Esophagus (tissue), 2 donors: ENCODE results near the gene MRPL36. TPM values are rescaled to one million over a fixed set of nuclear protein-coding genes. Genes with fewer than 3 reads are reported as not detected.
"Not testable (repeated sequence)": the region's sequence is repeated elsewhere in the genome, so short reads cannot be mapped to it uniquely, and the experiment has no call there.

Experiments
- H3K27ac ChIP-seq, 2 donors: one replicate each; pipeline ENCODE4 v1.5.1; 2013; ENCODE audit warnings: low read depth in 2 of 2, mild to moderate bottlenecking in 2 of 2, inconsistent platforms in 1 of 2, low read length in 1 of 2, moderate library complexity in 1 of 2
- H3K27me3 ChIP-seq, 2 donors: one replicate each; pipeline ENCODE4 v1.6.1; 2013; ENCODE audit warnings: low read length in 2 of 2, control low read depth in 1 of 2, mild to moderate bottlenecking in 1 of 2; ENCODE audit not compliant: insufficient read depth in 2 of 2, control insufficient read depth in 1 of 2
- H3K36me3 ChIP-seq, 2 donors: one replicate each; pipeline ENCODE4 v1.6.1; 2013; ENCODE audit warnings: low read length in 1 of 2; ENCODE audit not compliant: control insufficient read depth in 2 of 2, insufficient read depth in 2 of 2
- H3K4me1 ChIP-seq, 2 donors: one replicate each; pipeline ENCODE4 v1.6.1; 2013; ENCODE audit warnings: low read length in 1 of 2; ENCODE audit not compliant: control insufficient read depth in 2 of 2, insufficient read depth in 2 of 2
- H3K4me3 ChIP-seq, 2 donors: one replicate each; pipeline ENCODE4 v1.5.1; 2013; ENCODE audit warnings: low read length in 2 of 2, mild to moderate bottlenecking in 2 of 2, low read depth in 1 of 2, moderate library complexity in 1 of 2
- H3K9me3 ChIP-seq, 2 donors: one replicate each; pipeline ENCODE4 v1.6.1; 2013; ENCODE audit warnings: mild to moderate bottlenecking in 2 of 2, low read depth in 1 of 2, low read length in 1 of 2, moderate library complexity in 1 of 2; ENCODE audit not compliant: control insufficient read depth in 2 of 2, insufficient read depth in 1 of 2
- WGBS, 2 donors: extraction: QIAGEN DNeasy Blood & Tissue Kit; methylation state at CpG; one replicate each; pipeline ENCODE4 v1.1.7; 2013; 5-methylcytosine and 5-hydroxymethylcytosine counted together
- polyA plus RNA-seq, 2 donors: library from polyadenylated mRNA; stranded (reverse); fragments of 200-250 nt; gene quantifications; one replicate each; pipeline ENCODE4 v1.2.3, GENCODE V29; 2013
- donor health status: healthy with polysubstance abuse.
- donor health status: Bipolar disorder and iron deficiency.

Gene MRPL36
- polyA plus RNA-seq, 2 donors: 32.6 to 78.2 TPM

DNA sequence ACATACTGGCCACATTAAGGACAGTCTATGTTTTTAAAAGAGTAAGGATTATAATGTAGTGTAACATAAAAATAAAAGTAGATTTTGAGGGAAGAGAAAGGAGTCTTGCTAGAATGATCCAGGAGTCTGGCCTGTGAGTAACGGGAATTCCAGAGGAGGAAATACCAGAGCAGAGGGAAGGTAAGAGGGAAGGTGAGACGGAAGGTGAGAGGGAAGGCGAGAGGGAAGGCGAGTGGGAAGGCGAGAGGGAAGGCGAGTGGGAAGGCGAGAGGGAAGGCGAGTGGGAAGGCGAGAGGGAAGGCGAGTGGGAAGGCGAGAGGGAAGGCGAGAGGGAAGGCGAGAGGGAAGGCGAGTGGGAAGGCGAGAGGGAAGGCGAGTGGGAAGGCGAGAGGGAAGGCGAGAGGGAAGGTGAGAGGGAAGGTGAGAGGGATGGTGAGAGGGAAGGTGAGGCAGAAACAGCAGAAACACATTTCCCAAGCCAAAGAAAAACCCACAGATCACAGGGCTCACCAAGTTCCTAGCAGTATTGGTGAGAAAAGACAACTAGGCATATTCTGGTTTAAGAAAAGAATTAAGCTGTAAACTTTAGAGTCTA lies 17.0 kb upstream of the MRPL36 start:
- H3K27me3 ChIP-seq, H3K27ac ChIP-seq, H3K4me3 ChIP-seq, H3K4me1 ChIP-seq, H3K9me3 ChIP-seq: not testable (repeated sequence)
- H3K36me3 ChIP-seq: peaks cover 22 to 52% of the 10 kb centered on the region in 2 donors
- 97% methylated on average over 18 of the region's 18 CpGs for WGBS, 2 donors

GRCh38 chr5:1815881-1816292 lies 16.2 kb upstream of the MRPL36 start:
- 90 to 94% methylated on average over 17 of the region's 17 CpGs for WGBS, 2 donors
- Histone ChIP-seq H3K27me3 (no peaks in the 10 kb centered on the region), H3K9me3 (no peaks in the 10 kb centered on the region), H3K4me3 (no peak overlapping the region), H3K4me1 (no peaks in the 10 kb centered on the region), H3K36me3 (peaks cover 22 to 47% of the 10 kb centered on the region in 2 donors), H3K27ac (no peak overlapping the region)

GRCh38 chr5:1815071-1815786 lies 15.6 kb upstream of the MRPL36 start:
- peaks cover 21 to 45% of the 10 kb centered on the region in 2 donors for H3K36me3 ChIP-seq
- H3K27me3 ChIP-seq: no peaks in the 10 kb centered on the region
- no peaks in the 10 kb centered on the region for H3K9me3 ChIP-seq
- no peaks in the 10 kb centered on the region for H3K4me1 ChIP-seq
- 96% methylated on average over 18 of the region's 18 CpGs for WGBS, 2 donors
- H3K4me3 ChIP-seq: no peak overlapping the region
- no peak overlapping the region for H3K27ac ChIP-seq

DNA sequence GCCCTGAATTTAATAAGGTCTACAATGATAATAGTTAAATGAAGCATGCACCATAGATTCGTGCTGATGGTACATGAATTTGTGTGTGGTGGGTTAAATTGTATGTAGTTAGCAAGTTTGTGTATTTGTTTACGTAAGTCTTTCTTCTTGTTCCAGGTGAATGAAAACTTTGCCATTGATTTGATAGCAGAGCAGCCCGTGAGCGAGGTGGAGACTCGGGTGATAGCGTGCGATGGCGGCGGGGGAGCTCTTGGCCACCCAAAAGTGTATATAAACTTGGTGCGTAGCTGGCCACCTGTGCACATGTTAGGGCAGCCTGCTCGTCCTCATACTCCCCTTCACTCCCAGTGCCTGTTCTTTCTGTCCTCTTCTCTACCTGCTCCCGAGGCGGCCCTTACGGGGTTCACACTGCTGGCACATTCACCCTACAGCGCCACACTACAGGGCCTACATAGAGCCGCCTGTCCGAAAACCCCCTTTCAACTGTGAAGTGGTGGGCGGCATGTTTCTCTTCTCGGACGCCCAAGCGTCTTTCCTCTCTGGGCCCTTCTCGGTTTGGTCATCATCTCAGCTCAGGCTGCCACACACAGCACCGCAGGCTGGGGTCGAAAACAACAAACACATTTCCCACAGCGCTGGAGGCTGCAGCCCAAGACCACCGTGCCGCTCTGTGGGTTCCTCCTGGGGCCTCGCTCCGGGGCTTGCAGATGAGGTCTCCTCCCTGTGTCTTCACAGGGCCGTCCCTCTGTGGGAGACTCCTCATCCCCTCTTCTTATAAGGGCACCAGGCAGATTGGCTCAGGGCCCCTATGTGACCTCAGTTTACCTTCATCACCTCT lies 14.8 kb upstream of the MRPL36 start:
- H3K36me3 ChIP-seq: peaks cover 23 to 52% of the 10 kb centered on the region in 2 donors
- no peaks in the 10 kb centered on the region for H3K9me3 ChIP-seq
- H3K4me1 ChIP-seq: no peaks in the 10 kb centered on the region
- H3K27ac ChIP-seq: no peak overlapping the region
- H3K4me3 ChIP-seq: no peak overlapping the region
- 95 to 97% methylated on average over 30 of the region's 30 CpGs for WGBS, 2 donors
- H3K27me3 ChIP-seq: no peaks in the 10 kb centered on the region

DNA sequence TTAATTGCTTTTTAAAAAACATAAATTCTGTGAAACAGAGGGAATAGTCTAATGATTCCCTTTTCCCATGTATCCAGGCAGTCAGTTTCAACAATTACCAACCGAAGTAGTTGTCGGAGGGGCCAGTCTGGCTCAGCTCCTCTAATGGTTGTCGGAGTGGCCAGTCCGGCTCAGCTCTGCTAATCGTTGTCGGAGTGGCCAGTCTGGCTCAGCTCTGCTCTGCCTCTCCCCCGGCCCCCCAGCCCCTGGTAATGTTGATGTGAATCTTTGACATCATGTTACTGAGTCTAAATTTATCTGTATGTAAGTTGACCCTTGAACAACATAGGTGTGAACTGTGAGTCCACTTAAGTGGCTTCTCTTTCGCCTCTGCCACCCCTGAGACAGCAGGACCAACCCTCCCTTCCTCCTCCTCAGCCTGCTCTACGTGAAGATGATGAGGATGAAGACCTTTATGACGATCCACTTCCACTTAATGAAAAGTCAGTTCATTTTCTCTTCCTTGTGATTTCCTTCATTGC lies 11.0 kb upstream of the MRPL36 start:
- Histone ChIP-seq H3K27ac (no peak overlapping the region), H3K27me3 (no peaks in the 10 kb centered on the region), H3K9me3 (no peaks in the 10 kb centered on the region), H3K36me3 (peaks cover 21 to 50% of the 10 kb centered on the region in 2 donors), H3K4me1 (no peaks in the 10 kb centered on the region), H3K4me3 (no peak overlapping the region)
- WGBS, 2 donors: 92 to 95% methylated on average over 10 of the region's 10 CpGs

- WGBS, 2 donors: 92 to 93% methylated on average over 32 of the region's 32 CpGs
- Histone ChIP-seq H3K27ac (no peak overlapping the region), H3K9me3 (no peaks in the 10 kb centered on the region), H3K27me3 (no peaks in the 10 kb centered on the region), H3K4me3 (no peak overlapping the region), H3K36me3 (peaks cover 18 to 44% of the 10 kb centered on the region in 2 donors), H3K4me1 (no peaks in the 10 kb centered on the region)
Observed at GRCh38 chr5:1809416-1810035, 9.9 kb upstream of the MRPL36 start.

DNA sequence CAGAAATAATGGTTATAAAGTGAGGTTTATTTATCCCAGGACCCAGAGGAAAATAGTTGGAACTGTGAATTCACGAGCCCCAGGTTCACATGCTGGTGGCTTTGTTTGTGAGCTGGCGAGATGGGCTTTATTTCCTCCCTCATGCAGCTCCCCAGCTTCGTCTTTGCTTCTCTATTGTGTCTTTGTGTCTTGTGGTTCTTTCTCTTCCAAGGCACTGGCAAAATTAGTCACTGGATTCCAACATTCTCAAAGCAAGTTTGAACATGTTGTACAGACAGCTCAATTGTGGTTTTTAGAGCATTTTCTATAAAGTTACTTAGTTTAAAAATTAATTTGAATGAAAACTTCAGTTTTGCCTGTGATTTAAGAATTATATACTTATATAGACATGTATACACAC lies 8.8 kb upstream of the MRPL36 start:
- no peaks in the 10 kb centered on the region for H3K4me1 ChIP-seq
- no peaks in the 10 kb centered on the region for H3K9me3 ChIP-seq
- no peak overlapping the region for H3K27ac ChIP-seq
- H3K27me3 ChIP-seq: no peaks in the 10 kb centered on the region
- H3K4me3 ChIP-seq: no peak overlapping the region
- H3K36me3 ChIP-seq: peaks cover 17 to 45% of the 10 kb centered on the region in 2 donors
- WGBS, 2 donors: 29 to 54% methylated on average over 3 of the region's 3 CpGs

DNA sequence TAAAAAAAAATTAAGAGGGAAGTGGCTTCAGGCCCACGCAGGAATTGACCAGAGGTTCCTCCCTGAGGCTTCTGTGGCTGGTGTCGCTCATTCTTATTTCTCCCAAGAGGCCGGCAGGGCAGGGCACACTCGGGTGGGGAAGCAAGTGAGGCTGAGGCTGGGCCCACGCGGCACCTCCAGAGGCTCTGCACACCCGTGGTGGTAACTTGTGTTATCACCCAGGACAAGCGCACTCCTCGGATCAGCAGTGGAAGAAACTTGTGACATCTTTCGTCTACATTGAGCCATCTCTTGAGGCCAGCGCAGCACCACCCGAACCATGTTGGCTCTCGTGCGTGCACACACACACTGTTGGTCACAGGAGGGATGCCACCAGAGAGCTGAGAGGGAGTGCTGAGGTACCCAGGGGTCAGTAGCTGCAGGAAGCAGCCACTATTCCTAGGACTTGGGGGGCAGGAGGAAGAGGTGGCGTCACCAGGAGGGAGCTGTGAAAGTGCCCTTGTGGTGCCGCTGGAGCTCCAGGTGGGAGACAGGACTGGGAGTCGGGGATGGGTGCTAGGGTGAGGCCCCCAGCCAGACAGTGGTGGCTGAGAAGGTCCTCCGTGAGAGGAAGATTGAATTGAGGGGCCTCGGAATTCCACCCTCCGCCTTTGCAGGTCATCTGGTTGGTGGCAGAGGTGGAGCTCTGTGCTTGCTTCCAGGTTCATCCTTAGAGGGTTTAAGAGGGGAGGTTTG lies 8.0 kb upstream of the MRPL36 start:
- WGBS, 2 donors: 93 to 95% methylated on average over 20 of the region's 20 CpGs
- no peaks in the 10 kb centered on the region for H3K27me3 ChIP-seq
- H3K27ac ChIP-seq: no peak overlapping the region
- H3K36me3 ChIP-seq: peaks cover 17 to 47% of the 10 kb centered on the region in 2 donors
- no peak overlapping the region for H3K4me3 ChIP-seq
- no peaks in the 10 kb centered on the region for H3K9me3 ChIP-seq
- H3K4me1 ChIP-seq: no peaks in the 10 kb centered on the region

- WGBS, 2 donors: 90 to 93% methylated on average over 16 of the region's 16 CpGs
- no peaks in the 10 kb centered on the region for H3K9me3 ChIP-seq
- H3K4me1 ChIP-seq: no peaks in the 10 kb centered on the region
- peaks cover 17 to 47% of the 10 kb centered on the region in 2 donors for H3K36me3 ChIP-seq
- no peaks in the 10 kb centered on the region for H3K27me3 ChIP-seq
- H3K27ac ChIP-seq: no peak overlapping the region
- no peak overlapping the region for H3K4me3 ChIP-seq
Observed at GRCh38 chr5:1806974-1807373, 7.3 kb upstream of the MRPL36 start.
